Lower lobe of right lung (tissue), 2 donors: Measurements from ENCODE around the gene LRRK2. TPM values are rescaled to one million over a fixed set of nuclear protein-coding genes. Genes with fewer than 3 reads are reported as not detected.

Experiments used
- ATAC-seq, 2 donors: fragments of 200-7000 bp; cut with Tn5 transposase; one replicate each; pipeline ENCODE4 v1.9.1; 2020 to 2022; ENCODE audit warnings: mild to moderate bottlenecking in 2 of 2, moderate library complexity in 2 of 2
- DNase-seq: peaks from one replicate; pipeline ENCODE4 v3.0.0-alpha.2; 2020
- H3K27ac ChIP-seq: fragments of 200-600 bp; one replicate; pipeline ENCODE4 v1.8.0; 2022
- H3K27me3 ChIP-seq: fragments of 200-600 bp; one replicate; pipeline ENCODE4 v1.8.0; 2022; ENCODE audit warnings: low read depth
- H3K36me3 ChIP-seq: fragments of 200-600 bp; one replicate; pipeline ENCODE4 v1.8.0; 2022; ENCODE audit warnings: mild to moderate bottlenecking
- H3K4me1 ChIP-seq: fragments of 200-600 bp; one replicate; pipeline ENCODE4 v1.8.0; 2022
- H3K4me3 ChIP-seq: fragments of 200-600 bp; one replicate; pipeline ENCODE4 v1.8.0; 2022; ENCODE audit warnings: mild to moderate bottlenecking
- H3K9me3 ChIP-seq: fragments of 200-600 bp; one replicate; pipeline ENCODE4 v1.8.0; 2022
- intact Hi-C: fragments of 100-400 bp; cut with DNase I; formaldehyde crosslinking; loops from one replicate; pipeline ENCODE4 v1.11.0; 2022
- total RNA-seq: library from RNA; stranded (reverse); fragmentation: NEBNext Ultra II Directional; extraction: Animal tissue kit (Norgen Biotek cat#: 25700); gene quantifications from one replicate; pipeline ENCODE4 v1.2.1, GENCODE V29; 2021
- TF ChIP-seq, protein P1 (sequence below): fragments of 200-600 bp; IDR thresholded peaks from one replicate; pipeline ENCODE4 v1.8.0; 2022; ENCODE audit warnings: antibody characterized with exemption, mild to moderate bottlenecking
- donor health status: DM: no; HTN: yes; CAD: no; lungs with severe emphysema.

The LRRK2 gene
- total RNA-seq, 1 donor from 2014 or later = 426 TPM

DNA sequence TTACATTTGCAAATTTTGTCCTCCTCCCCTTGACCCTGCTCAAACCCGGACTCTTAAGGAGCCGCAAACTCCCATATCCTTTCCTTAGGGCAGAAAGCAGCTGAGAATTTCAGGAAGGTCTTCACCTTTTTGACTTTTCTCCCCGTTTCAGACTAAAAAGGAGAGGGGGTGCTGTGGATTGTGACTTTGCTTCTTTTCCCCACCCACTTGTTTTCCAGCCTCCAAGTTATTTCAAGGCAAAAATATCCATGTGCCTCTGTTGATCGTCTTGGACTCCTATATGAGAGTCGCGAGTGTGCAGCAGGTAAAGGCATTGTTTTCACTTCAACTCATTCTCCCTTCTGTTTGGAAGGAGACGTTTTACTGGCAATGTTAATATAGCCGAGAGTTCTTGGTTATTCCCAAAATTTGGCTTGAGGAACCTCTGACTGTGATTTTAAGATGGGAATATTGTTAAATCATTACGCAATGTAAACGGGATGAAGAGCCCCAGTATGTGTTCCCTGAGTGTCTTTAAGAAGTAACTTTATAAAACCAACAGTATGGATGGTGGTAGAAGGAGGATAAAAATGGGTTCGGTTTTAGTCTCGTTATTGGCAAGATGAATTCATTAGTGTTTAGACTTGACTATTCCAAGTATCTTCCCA, 663 bp downstream of the LRRK2 start:
- no peaks in the 10 kb centered on the region for H3K27me3 ChIP-seq
- intact Hi-C loops = no loop called here
- TF ChIP-seq, protein P1, sequence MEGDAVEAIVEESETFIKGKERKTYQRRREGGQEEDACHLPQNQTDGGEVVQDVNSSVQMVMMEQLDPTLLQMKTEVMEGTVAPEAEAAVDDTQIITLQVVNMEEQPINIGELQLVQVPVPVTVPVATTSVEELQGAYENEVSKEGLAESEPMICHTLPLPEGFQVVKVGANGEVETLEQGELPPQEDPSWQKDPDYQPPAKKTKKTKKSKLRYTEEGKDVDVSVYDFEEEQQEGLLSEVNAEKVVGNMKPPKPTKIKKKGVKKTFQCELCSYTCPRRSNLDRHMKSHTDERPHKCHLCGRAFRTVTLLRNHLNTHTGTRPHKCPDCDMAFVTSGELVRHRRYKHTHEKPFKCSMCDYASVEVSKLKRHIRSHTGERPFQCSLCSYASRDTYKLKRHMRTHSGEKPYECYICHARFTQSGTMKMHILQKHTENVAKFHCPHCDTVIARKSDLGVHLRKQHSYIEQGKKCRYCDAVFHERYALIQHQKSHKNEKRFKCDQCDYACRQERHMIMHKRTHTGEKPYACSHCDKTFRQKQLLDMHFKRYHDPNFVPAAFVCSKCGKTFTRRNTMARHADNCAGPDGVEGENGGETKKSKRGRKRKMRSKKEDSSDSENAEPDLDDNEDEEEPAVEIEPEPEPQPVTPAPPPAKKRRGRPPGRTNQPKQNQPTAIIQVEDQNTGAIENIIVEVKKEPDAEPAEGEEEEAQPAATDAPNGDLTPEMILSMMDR = no peak
- peak overlapping the region; percentile 67 for H3K4me3 ChIP-seq
- H3K4me1 ChIP-seq = peaks cover 8% of the 10 kb centered on the region
- no peak for DNase-seq
- ATAC-seq = peak in 1 of 2 donors; percentile 3
- peak overlapping the region; percentile 97 for H3K27ac ChIP-seq
- H3K36me3 ChIP-seq = no peaks in the 10 kb centered on the region
- no peaks in the 10 kb centered on the region for H3K9me3 ChIP-seq

DNA sequence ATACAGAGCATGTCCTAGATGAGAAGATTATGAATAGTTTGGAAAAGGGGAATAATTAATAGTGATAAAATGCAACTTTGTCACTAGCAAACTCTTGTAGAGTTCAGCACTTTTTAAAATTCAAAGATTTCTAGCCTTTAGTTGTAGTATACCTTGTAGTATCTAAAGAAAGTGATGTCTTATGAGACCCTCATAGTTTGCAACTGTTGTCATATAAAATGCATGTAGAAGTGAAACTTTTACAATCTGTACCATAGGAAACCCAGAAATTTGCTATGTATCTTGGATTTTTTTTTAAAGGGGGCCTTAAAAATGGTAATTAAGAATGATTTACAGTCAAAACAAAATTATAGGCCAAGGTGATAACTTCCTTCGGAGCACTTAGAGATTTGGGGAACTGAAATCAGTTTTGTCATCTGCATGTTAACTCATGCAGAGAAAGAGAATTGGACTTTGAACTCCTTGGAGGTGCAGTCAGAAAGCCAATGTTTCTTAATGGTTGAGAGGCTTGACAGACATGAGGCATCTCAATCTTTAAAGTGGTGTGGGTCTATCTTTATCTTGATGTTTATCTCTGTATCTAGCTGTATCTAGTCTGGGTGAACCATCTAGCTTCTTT, 1.3 kb downstream of the LRRK2 start:
- peaks cover 8% of the 10 kb centered on the region for H3K4me1 ChIP-seq
- H3K4me3 ChIP-seq = peak overlapping the region; percentile 67
- no peaks in the 10 kb centered on the region for H3K27me3 ChIP-seq
- TF ChIP-seq, protein P1 = no peak
- DNase-seq (no peak), ATAC-seq (no peak)
- intact Hi-C loops = no loop called here
- H3K36me3 ChIP-seq = no peaks in the 10 kb centered on the region
- peak overlapping the region; percentile 97 for H3K27ac ChIP-seq
- H3K9me3 ChIP-seq = no peaks in the 10 kb centered on the region

DNA sequence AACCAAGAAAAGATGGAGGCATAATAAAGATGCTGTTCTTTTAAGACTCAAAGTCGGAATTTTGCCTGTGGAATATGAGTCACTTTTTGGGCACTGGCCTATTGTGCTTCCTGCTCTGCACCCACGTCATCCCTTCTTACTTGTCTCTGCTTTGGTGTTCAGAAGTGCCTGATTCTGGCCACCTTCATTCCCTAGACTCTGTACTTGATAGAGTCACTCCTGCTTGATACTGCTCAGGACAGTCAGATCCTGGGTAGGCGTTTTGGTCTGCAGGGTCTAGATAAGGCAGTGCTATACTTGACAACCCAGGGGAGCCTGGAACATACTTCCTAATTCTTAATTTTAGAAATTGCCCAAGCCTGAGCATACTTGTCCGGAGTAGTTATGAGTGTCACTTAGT, 1.9 kb downstream of the LRRK2 start:
- H3K36me3 ChIP-seq = no peaks in the 10 kb centered on the region
- intact Hi-C loops = no loop called here
- peaks cover 8% of the 10 kb centered on the region for H3K4me1 ChIP-seq
- H3K27ac ChIP-seq = peak overlapping the region; percentile 97
- DNase-seq (no peak), ATAC-seq (peak; percentile 69 to 70)
- H3K27me3 ChIP-seq = no peaks in the 10 kb centered on the region
- H3K4me3 ChIP-seq = peak overlapping the region; percentile 67
- TF ChIP-seq, protein P1 = no peak
- H3K9me3 ChIP-seq = no peaks in the 10 kb centered on the region

DNA sequence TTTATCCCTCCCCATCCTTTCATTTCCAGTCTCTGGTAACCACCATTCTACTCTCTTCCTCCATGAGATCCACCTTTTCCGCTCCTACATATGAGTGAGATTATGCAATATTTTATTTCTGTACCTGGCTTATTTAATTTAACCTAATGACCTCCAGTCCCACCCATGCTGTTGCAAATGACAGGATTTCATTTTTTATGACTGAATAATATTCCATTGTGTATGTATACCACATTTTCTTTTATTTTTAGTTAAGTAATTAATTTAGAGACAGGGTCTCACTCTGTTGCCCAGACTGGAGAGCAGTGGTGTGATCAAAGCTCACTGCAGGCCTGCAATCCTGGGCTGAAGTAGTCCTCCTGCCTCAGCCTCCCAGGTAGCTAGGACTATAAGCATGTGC, 2.6 kb downstream of the LRRK2 start:
- H3K9me3 ChIP-seq = no peaks in the 10 kb centered on the region
- no peak for DNase-seq
- TF ChIP-seq, protein P1 = no peak
- H3K27ac ChIP-seq = peak overlapping the region; percentile 97
- intact Hi-C loops = no loop called here
- H3K36me3 ChIP-seq = peaks cover 7% of the 10 kb centered on the region
- no peak for ATAC-seq
- H3K4me3 ChIP-seq = peak overlapping the region; percentile 67
- peaks cover 8% of the 10 kb centered on the region for H3K4me1 ChIP-seq
- H3K27me3 ChIP-seq = no peaks in the 10 kb centered on the region

DNA sequence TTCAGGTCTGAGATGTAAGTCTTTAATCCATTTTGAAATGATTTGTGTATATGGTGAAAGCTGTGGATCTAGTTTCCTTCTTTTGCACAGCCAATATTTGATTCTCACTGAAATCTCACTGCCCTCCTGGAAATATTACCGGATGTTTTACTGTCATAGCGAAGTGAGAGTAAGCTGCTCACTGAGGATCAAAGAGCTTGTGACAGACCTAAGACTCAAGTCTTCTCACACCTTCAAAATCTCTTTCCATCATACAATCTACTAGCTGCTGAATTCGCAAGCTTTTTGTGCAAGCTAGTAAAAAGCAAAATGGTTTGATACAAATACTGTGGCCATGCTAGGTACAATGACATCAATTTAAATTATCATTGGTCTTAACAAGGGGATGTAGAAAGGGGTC, 3.9 kb downstream of the LRRK2 start:
- no peaks in the 10 kb centered on the region for H3K27me3 ChIP-seq
- H3K36me3 ChIP-seq = peaks cover 18% of the 10 kb centered on the region
- intact Hi-C loops = no loop called here
- peak overlapping the region; percentile 97 for H3K27ac ChIP-seq
- H3K4me3 ChIP-seq = peak overlapping the region; percentile 67
- DNase-seq (no peak), ATAC-seq (no peak)
- no peaks in the 10 kb centered on the region for H3K9me3 ChIP-seq
- H3K4me1 ChIP-seq = peaks cover 8% of the 10 kb centered on the region
- TF ChIP-seq, protein P1 = no peak
